ENCODE results near the gene PDE4D.
"Not testable (repeated sequence)": the region's sequence is repeated elsewhere in the genome, so short reads cannot be mapped to it uniquely, and the experiment has no call there.

The PDE4D gene

GRCh38 chr5:59600998-59601397, 292.5 kb downstream of the PDE4D start:
- DNase-seq = no peak

- no peak for DNase-seq
Measured at GRCh38 chr5:59600153-59600552, 293.4 kb downstream of the PDE4D start.

- no peak for DNase-seq
Measured at GRCh38 chr5:59599729-59600128, 293.8 kb downstream of the PDE4D start.

- DNase-seq = no peak
Measured at GRCh38 chr5:59598547-59598874, 295.0 kb downstream of the PDE4D start.

GRCh38 chr5:59597690-59598546, 295.6 kb downstream of the PDE4D start:
- no peak for DNase-seq

- no peak for DNase-seq
Measured at GRCh38 chr5:59596586-59597350, 296.8 kb downstream of the PDE4D start.

GRCh38 chr5:59594118-59594517, 299.4 kb downstream of the PDE4D start:
- not testable (repeated sequence) for DNase-seq

- DNase-seq = no peak
Measured at GRCh38 chr5:59593439-59594007, 300.0 kb downstream of the PDE4D start.

- no peak for DNase-seq
Measured at GRCh38 chr5:59592101-59592500, 301.4 kb downstream of the PDE4D start.

GRCh38 chr5:59591162-59591561, 302.4 kb downstream of the PDE4D start:
- DNase-seq = no peak

- DNase-seq = no peak
Measured at GRCh38 chr5:59588922-59589321, 304.6 kb downstream of the PDE4D start.

GRCh38 chr5:59587489-59588337, 305.8 kb downstream of the PDE4D start:
- DNase-seq = no peak

GRCh38 chr5:59586841-59587240, 306.7 kb downstream of the PDE4D start:
- DNase-seq = no peak

- no peak for DNase-seq
Measured at GRCh38 chr5:59584858-59585846, 308.4 kb downstream of the PDE4D start.

- no peak for DNase-seq
Measured at GRCh38 chr5:59583810-59584562, 309.5 kb downstream of the PDE4D start.

GRCh38 chr5:59583151-59583809, 310.2 kb downstream of the PDE4D start:
- no peak for DNase-seq

- DNase-seq = no peak
Measured at GRCh38 chr5:59582746-59583145, 310.8 kb downstream of the PDE4D start.

- DNase-seq = no peak
Measured at GRCh38 chr5:59579824-59580167, 313.7 kb downstream of the PDE4D start.

- no peak for DNase-seq
Measured at GRCh38 chr5:59579101-59579823, 314.3 kb downstream of the PDE4D start.

GRCh38 chr5:59577485-59577884, 316.0 kb downstream of the PDE4D start:
- no peak for DNase-seq
